NCI-H2107 treated with DMSO at 0.1 percent for 48 hours (cell line): ENCODE data around the gene SHROOM1.
"Not testable (repeated sequence)": the region's sequence is repeated elsewhere in the genome, so short reads cannot be mapped to it uniquely, and the experiment has no call there.

Experiments
- DNase-seq: peaks from one replicate; lab custom pipeline; 2025; ENCODE audit not compliant: unreplicated experiment; lab: John Stamatoyannopoulos, UW

The SHROOM1 gene

GRCh38 chr5:132808448-132808847 is 22.0 kb downstream of the SHROOM1 start:
- no peak for DNase-seq

GRCh38 chr5:132807163-132807838 is 23.1 kb downstream of the SHROOM1 start:
- no peak for DNase-seq

DNA sequence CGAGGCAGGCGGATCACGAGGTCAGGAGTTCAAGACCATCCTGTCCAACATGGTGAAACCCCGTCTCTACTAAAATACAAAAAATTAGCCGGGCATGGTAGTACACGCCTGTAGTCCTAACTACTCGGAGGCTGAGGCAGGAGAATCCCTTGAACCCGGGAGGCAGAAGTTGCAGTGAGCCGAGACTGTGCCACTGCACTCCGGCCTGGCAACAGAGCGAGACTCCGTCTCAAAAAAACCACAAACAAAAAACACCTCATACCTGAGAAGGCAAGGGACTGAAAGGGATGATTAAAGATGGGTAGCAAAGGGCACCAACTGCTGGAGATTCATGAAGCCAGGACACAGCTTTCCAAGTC is 23.7 kb downstream of the SHROOM1 start:
- DNase-seq: not testable (repeated sequence)

- DNase-seq: not testable (repeated sequence)
Measured at GRCh38 chr5:132805872-132806271, 24.6 kb downstream of the SHROOM1 start.

GRCh38 chr5:132804219-132804618 is 26.2 kb downstream of the SHROOM1 start:
- not testable (repeated sequence) for DNase-seq

- not testable (repeated sequence) for DNase-seq
Measured at GRCh38 chr5:132802685-132803066, 27.8 kb downstream of the SHROOM1 start.

- no peak for DNase-seq
Measured at GRCh38 chr5:132802044-132802684, 28.3 kb downstream of the SHROOM1 start.

DNA sequence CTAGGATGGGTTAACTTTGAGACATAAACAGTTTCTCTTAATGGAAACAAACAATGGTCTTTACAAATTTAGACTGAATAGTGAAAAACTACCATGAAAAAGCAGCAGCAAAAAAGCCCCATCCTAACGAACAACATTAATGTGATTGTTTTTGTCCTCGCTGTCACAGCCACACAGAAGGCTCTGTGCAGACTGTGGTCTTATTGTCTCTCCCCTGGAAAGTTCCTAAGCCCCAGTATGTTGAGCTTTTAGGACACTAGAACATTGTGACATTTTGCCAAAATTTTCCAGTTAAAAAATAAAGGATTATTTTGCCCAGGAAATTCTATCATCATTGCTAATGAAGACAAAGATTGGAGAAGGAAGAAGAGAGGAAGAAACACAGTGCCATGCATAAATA is 29.9 kb downstream of the SHROOM1 start:
- no peak for DNase-seq

- DNase-seq: no peak
Measured at GRCh38 chr5:132799392-132799791, 31.1 kb downstream of the SHROOM1 start.

GRCh38 chr5:132797651-132798050 is 32.8 kb downstream of the SHROOM1 start:
- no peak for DNase-seq

DNA sequence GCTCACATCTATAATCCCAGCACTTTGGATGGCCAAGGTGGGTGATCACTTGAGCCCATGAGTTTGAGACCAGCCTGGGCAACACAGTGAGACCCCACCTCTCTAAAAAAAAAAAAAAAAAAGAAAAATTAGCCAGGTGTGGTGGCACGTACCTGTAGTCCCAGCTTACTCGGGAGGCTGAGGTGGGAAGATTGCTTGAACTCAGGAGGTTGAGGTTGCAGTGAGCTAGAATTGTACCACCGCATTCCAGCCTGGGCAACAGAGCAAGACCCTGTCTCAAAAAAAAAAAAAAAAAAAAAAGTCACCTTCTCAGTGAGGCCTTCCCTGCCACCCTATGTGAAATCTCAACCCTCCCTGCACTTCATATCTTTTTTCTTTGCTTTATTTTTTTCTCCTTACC is 39.4 kb downstream of the SHROOM1 start:
- no peak for DNase-seq

GRCh38 chr5:132790201-132790865 is 40.1 kb downstream of the SHROOM1 start:
- DNase-seq: no peak

GRCh38 chr5:132788990-132789886 is 41.2 kb downstream of the SHROOM1 start:
- no peak for DNase-seq

- no peak for DNase-seq
Measured at GRCh38 chr5:132788508-132788907, 41.9 kb downstream of the SHROOM1 start.

- no peak for DNase-seq
Measured at GRCh38 chr5:132787076-132787475, 43.4 kb downstream of the SHROOM1 start.

DNA sequence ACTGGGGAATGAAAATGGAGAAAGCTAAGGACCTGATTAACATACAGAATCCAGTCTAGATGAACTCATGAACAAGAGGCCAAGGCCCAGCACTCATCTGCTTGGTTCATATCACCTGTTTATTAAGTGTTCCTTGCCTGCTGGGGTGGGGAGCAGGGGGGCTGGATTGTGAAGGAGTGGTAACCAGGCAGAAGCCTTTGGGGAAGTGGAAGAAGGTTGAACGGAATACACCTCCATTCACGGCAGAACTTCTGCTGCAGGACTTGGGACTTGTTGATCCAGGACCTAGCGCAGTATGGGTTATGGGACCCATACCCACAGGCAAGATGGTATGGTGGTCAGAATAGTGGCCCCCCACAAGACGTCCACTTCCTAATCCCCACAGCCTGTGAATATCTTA is 44.6 kb downstream of the SHROOM1 start:
- no peak for DNase-seq

GRCh38 chr5:132785365-132785764 is 45.1 kb downstream of the SHROOM1 start:
- no peak for DNase-seq

DNA sequence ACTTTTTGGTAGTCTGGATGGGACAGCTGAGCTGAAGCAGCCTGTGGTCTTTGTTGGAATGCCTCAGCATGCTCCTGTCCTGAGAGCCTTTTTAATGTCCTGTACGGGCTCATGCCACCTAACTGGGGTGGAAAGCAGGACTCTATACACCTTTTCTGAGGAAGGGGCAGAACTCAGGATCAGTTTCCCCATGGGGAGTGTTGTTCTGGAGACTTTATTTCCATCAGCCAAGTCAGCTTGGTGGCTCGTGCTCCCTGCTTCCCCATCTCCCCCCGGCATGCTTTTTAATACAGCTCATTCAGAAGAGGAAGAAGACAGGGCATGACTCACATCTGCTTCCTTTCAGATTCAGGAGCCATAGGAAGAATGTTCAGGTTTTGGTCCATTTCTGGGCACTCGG is 48.3 kb downstream of the SHROOM1 start:
- no peak for DNase-seq

DNA sequence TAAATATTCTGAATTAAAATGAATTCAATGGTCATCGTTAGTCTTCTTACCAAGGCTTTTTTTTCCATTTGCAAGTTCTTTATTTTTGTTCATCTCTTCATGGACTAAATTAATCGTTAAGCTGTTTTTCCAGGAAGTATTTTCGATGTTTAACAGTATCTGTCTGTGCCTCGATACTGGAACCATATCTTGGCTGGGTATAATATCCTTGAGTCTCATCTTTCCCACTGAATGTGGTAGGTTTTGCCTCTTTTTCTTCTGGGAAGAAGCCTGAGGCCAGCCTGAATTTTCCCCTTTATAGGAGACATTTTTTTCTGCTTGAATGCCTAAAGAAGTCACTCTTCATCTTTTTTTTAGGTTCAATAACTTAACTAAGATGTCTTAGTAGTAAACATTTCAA is 49.4 kb downstream of the SHROOM1 start:
- DNase-seq: no peak

DNA sequence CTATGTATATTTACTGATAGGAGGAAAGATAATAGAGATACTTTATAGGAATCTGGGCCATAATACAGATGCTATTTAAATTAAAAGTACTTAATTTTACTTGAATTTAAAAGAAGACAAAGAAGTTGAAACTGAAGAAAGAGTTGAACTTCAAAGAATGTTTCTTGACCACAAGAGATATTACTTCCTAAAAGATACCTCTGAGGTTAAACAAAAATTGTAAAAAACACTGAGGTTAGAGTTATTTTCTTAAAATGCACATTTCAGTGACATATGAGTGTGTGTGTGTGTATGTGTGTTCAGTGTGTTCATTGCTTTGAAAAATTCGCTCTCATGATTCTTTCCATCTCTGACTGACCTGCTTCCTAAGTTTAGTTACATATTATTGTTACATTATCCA is 49.9 kb downstream of the SHROOM1 start:
- no peak for DNase-seq

DNA sequence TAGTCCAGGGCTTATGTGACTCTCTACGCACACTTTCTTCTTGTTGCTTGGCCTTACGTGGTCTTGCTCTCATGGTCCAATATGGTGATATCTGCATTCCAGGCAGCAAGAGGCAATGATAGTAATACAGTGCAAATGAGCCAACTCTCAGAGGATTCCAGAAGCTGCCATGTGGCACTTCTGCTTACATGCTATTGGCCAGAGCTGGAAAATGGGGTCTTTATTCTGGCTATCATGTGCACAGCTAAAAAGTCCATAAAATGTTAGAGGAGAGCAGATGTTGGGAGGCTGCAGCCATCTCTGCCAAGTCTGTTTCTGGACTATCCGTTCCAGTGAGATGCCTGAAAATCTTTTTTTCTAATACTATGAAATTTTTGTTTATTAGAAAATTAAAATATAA is 50.5 kb downstream of the SHROOM1 start:
- DNase-seq: no peak
